HCT116 (cell line): ENCODE results near the gene CYP21A2. TPM values are rescaled to one million over a fixed set of nuclear protein-coding genes. Genes with fewer than 3 reads are reported as not detected.

ENCODE experiments used
- ATAC-seq: fragments of 200-7000 bp; cut with Tn5 transposase; 2 replicates; pipeline ENCODE4 v1.9.1; 2020; ENCODE audit warnings: mild to moderate bottlenecking, moderate library complexity
- BruUV-seq: library from RNA; stranded (reverse); fragments of 400-500 nt; replicated peaks from 2 replicates; lab custom pipeline; 2021; lab: Mats Ljungman, UMichigan
- CTCF ChIA-PET: fragments of 300-600 bp; sonication (Branson Sonifier 250); formaldehyde crosslinking; loops from one replicate; lab custom pipeline; 2021; ENCODE audit warnings: antibody characterized with exemption; lab: Charles Lee
- POLR2A ChIA-PET: fragments of 300-600, 350-600 bp; sonication (Branson Sonifier 250); formaldehyde crosslinking; loops from one replicate; lab custom pipeline; 2021; ENCODE audit warnings: antibody characterized with exemption; lab: Charles Lee
- RAD21 ChIA-PET, 2 experiments: fragments of 300-600 bp; sonication (Branson Sonifier 250); formaldehyde crosslinking; loops; one replicate each; lab custom pipeline; 2023; ENCODE audit warnings: low total read pairs in 2 of 2; ENCODE audit not compliant: uncharacterized antibody in 2 of 2, unreplicated experiment in 2 of 2, low non-redundant PET in 1 of 2; lab: Charles Lee
- DNase-seq: peaks from one replicate; pipeline ENCODE4 v3.0.0-alpha.2; 2010; ENCODE audit warnings: low read depth, low spot score
- H2AFZ ChIP-seq: fragments of 200-600 bp; shearing (Covaris generic), sonication (generic); 2 replicates; pipeline ENCODE4 v1.6.1; 2017; ENCODE audit warnings: low read depth, mixed run types, mixed read lengths, antibody characterized with exemption, low read length; ENCODE audit not compliant: poor library complexity, severe bottlenecking
- H3K27ac ChIP-seq: 2 replicates; pipeline ENCODE4 v1.5.1; 2012; ENCODE audit warnings: low read depth, low read length
- H3K27me3 ChIP-seq: fragments of 200-600 bp; sonication (generic); 2 replicates; pipeline ENCODE4 v1.6.1; 2016; ENCODE audit warnings: mixed run types, low read length, mixed read lengths; ENCODE audit not compliant: insufficient read depth
- H3K36me3 ChIP-seq, 2 experiments: fragments of 200-500 bp in 1 of 2; fragments of 200-600 bp in 1 of 2; sonication (Bioruptor generic) in 1 of 2; sonication (generic) in 1 of 2; 2 replicates each; pipeline versions ENCODE4 v1.5.1 to v1.6.1; 2014 to 2016; ENCODE audit warnings: low read length in 2 of 2, inconsistent platforms in 1 of 2, mixed read lengths in 1 of 2, mixed run types in 1 of 2; ENCODE audit not compliant: insufficient read depth in 2 of 2, control insufficient read depth in 1 of 2
- H3K4me1 ChIP-seq, 2 experiments: fragments of 200-600 bp in 1 of 2; sonication (generic) in 1 of 2; 2 replicates each; pipeline versions ENCODE4 v1.5.1 to v1.6.1; 2012 to 2017; ENCODE audit warnings: low read length in 2 of 2, inconsistent platforms in 1 of 2, mild to moderate bottlenecking in 1 of 2, mixed read lengths in 1 of 2, mixed run types in 1 of 2, moderate library complexity in 1 of 2; ENCODE audit not compliant: insufficient read depth in 2 of 2, control insufficient read depth in 1 of 2
- H3K4me2 ChIP-seq: fragments of 200-600 bp; sonication (generic); 2 replicates; pipeline ENCODE4 v1.6.1; 2017; ENCODE audit warnings: mixed run types, low read length, mixed read lengths
- H3K4me3 ChIP-seq, 2 experiments: fragments of 200-600 bp in 1 of 2; sonication (generic) in 1 of 2; replicated peaks in 1 of 2; 2 replicates each; pipeline ENCODE4 v1.5.1; 2011 to 2016; ENCODE audit warnings: low read length in 2 of 2, control low read depth in 1 of 2, low read depth in 1 of 2, mild to moderate bottlenecking in 1 of 2, mixed read lengths in 1 of 2, mixed run types in 1 of 2
- H3K79me2 ChIP-seq: fragments of 200-600 bp; sonication (generic); 2 replicates; pipeline ENCODE4 v1.6.1; 2017; ENCODE audit warnings: mild to moderate bottlenecking, mixed run types, low read length, moderate library complexity, mixed read lengths; ENCODE audit not compliant: insufficient read depth
- H3K9ac ChIP-seq: fragments of 200-600 bp; sonication (generic); 2 replicates; pipeline ENCODE4 v1.6.1; 2016; ENCODE audit warnings: low read length, mixed read lengths
- H3K9me2 ChIP-seq: fragments of 200-600 bp; sonication (generic), shearing (Covaris generic); 2 replicates; pipeline ENCODE4 v1.6.1; 2017; ENCODE audit warnings: mixed run types, mild to moderate bottlenecking, moderate library complexity; ENCODE audit not compliant: insufficient read depth
- H3K9me3 ChIP-seq, 2 experiments: fragments of 200-500 bp in 1 of 2; fragments of 200-600 bp in 1 of 2; sonication (Bioruptor generic) in 1 of 2; sonication (generic) in 1 of 2; 2 replicates each; pipeline ENCODE4 v1.6.1; 2014 to 2017; ENCODE audit warnings: low read length in 2 of 2, mixed read lengths in 2 of 2, inconsistent platforms in 1 of 2, low read depth in 1 of 2, mild to moderate bottlenecking in 1 of 2, mixed run types in 1 of 2, moderate library complexity in 1 of 2; ENCODE audit not compliant: control insufficient read depth in 1 of 2, insufficient read depth in 1 of 2
- H4K20me1 ChIP-seq: fragments of 200-600 bp; sonication (generic), shearing (Covaris generic); 2 replicates; pipeline ENCODE4 v1.6.1; 2017; ENCODE audit warnings: mixed run types, mild to moderate bottlenecking, moderate library complexity; ENCODE audit not compliant: insufficient read depth
- ELF1 ChIP-seq: IDR thresholded peaks from 2 replicates; pipeline ENCODE4 v1.6.1; 2012; ENCODE audit warnings: low read depth, borderline replicate concordance
- FOSL1 ChIP-seq: IDR thresholded peaks from 2 replicates; pipeline ENCODE4 v1.6.1; 2012; ENCODE audit warnings: low read depth
- JUND ChIP-seq: IDR thresholded peaks from 2 replicates; pipeline ENCODE4 v1.6.1; 2012
- SIN3A ChIP-seq: IDR thresholded peaks from 2 replicates; pipeline ENCODE4 v1.6.1; 2012; ENCODE audit warnings: low read depth
- SRF ChIP-seq: IDR thresholded peaks from 2 replicates; pipeline ENCODE4 v1.6.1; 2012; ENCODE audit warnings: low read depth
- TCF7L2 ChIP-seq: IDR thresholded peaks from 2 replicates; pipeline ENCODE4 v1.7.0; 2011; ENCODE audit warnings: borderline replicate concordance, inconsistent platforms; ENCODE audit not compliant: insufficient read depth, insufficient read length; ENCODE audit errors: extremely low read depth
- YY1 ChIP-seq: IDR thresholded peaks from 2 replicates; pipeline ENCODE4 v1.6.1; 2011; ENCODE audit warnings: low read length, low read depth, moderate library complexity, mild to moderate bottlenecking; ENCODE audit not compliant: insufficient replicate concordance; ENCODE audit errors: extremely low read depth
- ZFX ChIP-seq: fragments of 450-650 bp; IDR thresholded peaks from 2 replicates; pipeline ENCODE4 v1.6.1; 2017
- intact Hi-C: fragments of 100-400 bp; cut with micrococcal nuclease; formaldehyde crosslinking; loops from 2 replicates; pipeline ENCODE4 v1.10.0; 2022
- total RNA-seq: library from RNA; stranded (reverse); gene quantifications from one replicate; pipeline ENCODE4 v1.2.1, GENCODE V29; 2021; ENCODE audit not compliant: unreplicated experiment
- TF ChIP-seq, protein P1 (sequence below): IDR thresholded peaks from 2 replicates; pipeline ENCODE4 v1.6.1; 2012; ENCODE audit warnings: low read depth

The CYP21A2 gene
- total RNA-seq, 1 experiment from 2014 or later = 1.4 TPM

DNA sequence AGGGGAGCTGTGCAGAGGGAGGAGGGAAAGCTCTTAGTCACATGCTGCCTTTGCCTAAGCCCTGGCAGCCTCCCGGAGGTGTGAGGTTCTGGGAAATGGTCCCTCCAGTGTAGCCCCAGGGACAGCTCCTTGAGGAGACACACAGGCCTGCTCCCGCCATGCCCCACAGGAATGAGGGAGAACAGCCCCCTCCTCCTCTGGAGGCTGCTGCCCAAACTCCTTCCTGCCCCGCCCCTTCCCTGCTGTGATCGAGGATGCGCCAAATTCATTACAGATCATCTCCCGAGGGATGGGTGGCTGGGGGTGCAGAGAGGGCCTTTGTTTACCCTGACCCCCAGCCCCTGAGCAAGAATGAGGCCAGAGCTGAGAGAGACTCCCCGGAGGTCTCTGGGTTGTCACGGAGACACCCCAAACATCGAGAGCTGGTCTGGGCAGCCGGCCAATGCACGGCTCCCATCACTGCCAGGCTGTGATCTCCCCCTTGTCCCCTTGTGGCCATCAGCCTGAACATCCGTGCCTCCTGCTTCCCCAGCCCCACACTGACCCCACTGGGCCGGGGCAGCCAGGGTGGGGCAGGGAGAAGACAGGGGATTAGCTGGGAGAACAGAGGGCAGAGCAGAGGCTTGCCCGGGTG is 8.4 kb downstream of the CYP21A2 start:
- Histone ChIP-seq H3K27me3 (no peaks in the 10 kb centered on the region), H3K36me3 (no peaks in the 10 kb centered on the region), H3K9me3 (no peaks in the 10 kb centered on the region), H3K4me3 (peak overlapping the region in 1 of 2 experiments; percentile 16; a peak in 1 of 4 replicates), H3K27ac (no peak overlapping the region), H2AFZ (no peak overlapping the region), H3K9me2 (no peaks in the 10 kb centered on the region), H3K4me1 (peaks cover 9 to 27% of the 10 kb centered on the region in 2 experiments), H3K79me2 (no peaks in the 10 kb centered on the region), H3K4me2 (peak overlapping the region; percentile 67), H4K20me1 (no peaks in the 10 kb centered on the region), H3K9ac (peak overlapping the region; percentile 28; the same call in 1 of the 2 replicates)
- TF ChIP-seq ZFX (no peak), SRF (no peak), TCF7L2 (no peak), FOSL1 (no peak), YY1 (no peak), ELF1 (no peak), SIN3A (no peak), JUND (no peak)
- TF ChIP-seq, protein P1, sequence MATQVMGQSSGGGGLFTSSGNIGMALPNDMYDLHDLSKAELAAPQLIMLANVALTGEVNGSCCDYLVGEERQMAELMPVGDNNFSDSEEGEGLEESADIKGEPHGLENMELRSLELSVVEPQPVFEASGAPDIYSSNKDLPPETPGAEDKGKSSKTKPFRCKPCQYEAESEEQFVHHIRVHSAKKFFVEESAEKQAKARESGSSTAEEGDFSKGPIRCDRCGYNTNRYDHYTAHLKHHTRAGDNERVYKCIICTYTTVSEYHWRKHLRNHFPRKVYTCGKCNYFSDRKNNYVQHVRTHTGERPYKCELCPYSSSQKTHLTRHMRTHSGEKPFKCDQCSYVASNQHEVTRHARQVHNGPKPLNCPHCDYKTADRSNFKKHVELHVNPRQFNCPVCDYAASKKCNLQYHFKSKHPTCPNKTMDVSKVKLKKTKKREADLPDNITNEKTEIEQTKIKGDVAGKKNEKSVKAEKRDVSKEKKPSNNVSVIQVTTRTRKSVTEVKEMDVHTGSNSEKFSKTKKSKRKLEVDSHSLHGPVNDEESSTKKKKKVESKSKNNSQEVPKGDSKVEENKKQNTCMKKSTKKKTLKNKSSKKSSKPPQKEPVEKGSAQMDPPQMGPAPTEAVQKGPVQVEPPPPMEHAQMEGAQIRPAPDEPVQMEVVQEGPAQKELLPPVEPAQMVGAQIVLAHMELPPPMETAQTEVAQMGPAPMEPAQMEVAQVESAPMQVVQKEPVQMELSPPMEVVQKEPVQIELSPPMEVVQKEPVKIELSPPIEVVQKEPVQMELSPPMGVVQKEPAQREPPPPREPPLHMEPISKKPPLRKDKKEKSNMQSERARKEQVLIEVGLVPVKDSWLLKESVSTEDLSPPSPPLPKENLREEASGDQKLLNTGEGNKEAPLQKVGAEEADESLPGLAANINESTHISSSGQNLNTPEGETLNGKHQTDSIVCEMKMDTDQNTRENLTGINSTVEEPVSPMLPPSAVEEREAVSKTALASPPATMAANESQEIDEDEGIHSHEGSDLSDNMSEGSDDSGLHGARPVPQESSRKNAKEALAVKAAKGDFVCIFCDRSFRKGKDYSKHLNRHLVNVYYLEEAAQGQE = no peak
- CTCF ChIA-PET = no interaction called here
- RAD21 ChIA-PET = no interaction called here
- ATAC-seq (peak; percentile 26; the same call in 1 of the 2 replicates), DNase-seq (no peak)
- no TSS peak for BruUV-seq
- intact Hi-C loops = no loop called here
- POLR2A ChIA-PET = no interaction called here
